ENCODE data around the gene DMRTB1.

The DMRTB1 gene

DNA sequence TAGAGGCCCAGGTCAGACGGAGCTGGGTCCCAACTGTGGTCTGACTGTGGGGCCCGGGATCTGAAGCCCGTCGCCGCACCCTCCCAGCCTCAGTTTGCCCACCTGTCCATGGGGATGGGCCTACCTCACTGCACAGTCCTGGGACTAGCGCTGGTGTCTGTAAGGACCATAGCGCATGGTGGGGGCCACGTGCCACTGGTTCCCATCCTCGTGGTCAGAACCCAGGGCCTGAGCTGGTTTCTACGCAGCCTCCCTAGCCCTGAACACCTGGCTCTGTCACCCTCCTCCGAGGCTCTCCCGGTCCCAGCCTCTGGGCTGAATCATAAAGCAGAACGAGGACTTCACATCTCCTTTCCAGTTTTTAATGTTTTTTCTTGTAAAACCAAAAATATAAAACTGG is 46.7 kb downstream of the DMRTB1 start:
- peaks cover 11% of the 10 kb centered on the region for H3K4me1 ChIP-seq (ENCODE audit: insufficient read depth, low read length)
- no peak overlapping the region for H3K4me3 ChIP-seq (ENCODE audit: low read length)
- no peaks in the 10 kb centered on the region for H3K27me3 ChIP-seq (ENCODE audit: insufficient read depth, low read length)
- H3K36me3 ChIP-seq (ENCODE audit: insufficient read depth, low read length), result no peaks in the 10 kb centered on the region
- WGBS, result 93% methylated on average over 13 of the region's 13 CpGs
- H3K9ac ChIP-seq (ENCODE audit: low read depth, low read length), result no peak overlapping the region
- no peaks in the 10 kb centered on the region for H3K9me3 ChIP-seq (ENCODE audit: insufficient read depth, low read depth, low read length)
- H3K27ac ChIP-seq (ENCODE audit: low read depth, low read length), result no peak overlapping the region

- Histone ChIP-seq H3K27me3 (ENCODE audit: insufficient read depth, low read length) (no peaks in the 10 kb centered on the region), H3K27ac (ENCODE audit: low read depth, low read length) (no peak overlapping the region), H3K4me3 (ENCODE audit: low read length) (no peak overlapping the region), H3K4me1 (ENCODE audit: insufficient read depth, low read length) (peaks cover 11% of the 10 kb centered on the region), H3K9me3 (ENCODE audit: insufficient read depth, low read depth, low read length) (no peaks in the 10 kb centered on the region), H3K36me3 (ENCODE audit: insufficient read depth, low read length) (no peaks in the 10 kb centered on the region), H3K9ac (ENCODE audit: low read depth, low read length) (no peak overlapping the region)
- 94% methylated on average over 25 of the region's 25 CpGs for WGBS
Observed at GRCh38 chr1:53506355-53507050, 47.3 kb downstream of the DMRTB1 start.

GRCh38 chr1:53507116-53507820 is 48.1 kb downstream of the DMRTB1 start:
- no peaks in the 10 kb centered on the region for H3K9me3 ChIP-seq (ENCODE audit: insufficient read depth, low read depth, low read length)
- H3K36me3 ChIP-seq (ENCODE audit: insufficient read depth, low read length), result no peaks in the 10 kb centered on the region
- no peak overlapping the region for H3K27ac ChIP-seq (ENCODE audit: low read depth, low read length)
- no peak overlapping the region for H3K9ac ChIP-seq (ENCODE audit: low read depth, low read length)
- WGBS, result 79% methylated on average over 13 of the region's 13 CpGs
- H3K4me1 ChIP-seq (ENCODE audit: insufficient read depth, low read length), result peaks cover 11% of the 10 kb centered on the region
- H3K4me3 ChIP-seq (ENCODE audit: low read length), result no peak overlapping the region
- no peaks in the 10 kb centered on the region for H3K27me3 ChIP-seq (ENCODE audit: insufficient read depth, low read length)

DNA sequence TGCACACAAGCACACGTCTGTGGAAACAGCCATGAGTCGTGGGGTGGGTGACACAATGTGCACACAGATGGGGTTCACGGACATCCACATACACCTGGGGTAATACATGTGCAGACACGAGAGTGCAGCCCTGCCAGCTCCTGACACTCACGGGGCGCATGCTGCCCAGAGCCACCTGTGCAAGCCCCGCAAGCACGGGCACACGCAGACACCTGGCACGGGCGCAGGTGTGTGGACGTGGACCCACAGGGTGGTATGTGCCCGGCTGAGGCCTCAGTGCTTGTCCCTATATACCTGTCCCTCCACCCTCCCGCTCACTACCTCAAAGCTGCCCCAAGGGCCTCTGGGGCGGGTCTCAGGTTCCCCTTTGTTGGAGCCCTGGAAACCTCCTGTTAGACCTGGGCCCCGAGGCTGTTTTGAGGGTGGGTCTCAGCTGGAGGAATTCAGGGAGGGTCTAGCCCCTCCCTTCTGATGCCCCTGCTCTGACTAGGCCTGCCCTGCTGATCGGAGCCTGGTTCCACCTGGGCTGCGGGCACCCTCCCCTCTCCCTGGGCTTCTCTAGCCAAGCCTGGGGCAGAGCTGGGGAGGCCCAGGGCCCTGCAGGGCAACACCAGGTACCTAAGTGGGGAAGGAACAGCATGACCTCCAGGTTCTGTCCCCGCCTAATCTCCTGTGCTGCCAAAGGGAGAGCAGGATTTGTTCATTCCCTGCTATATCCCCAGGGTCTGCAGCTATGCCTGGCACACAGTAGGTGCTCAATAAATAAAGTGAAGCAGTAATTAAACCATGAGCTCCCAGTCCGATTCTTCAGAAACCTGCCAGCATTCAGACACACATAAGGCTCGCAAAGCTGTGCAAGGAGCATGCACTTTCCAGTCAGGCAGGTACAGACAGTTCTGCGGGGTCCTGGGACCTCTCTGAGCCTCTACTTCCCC is 49.1 kb downstream of the DMRTB1 start:
- Histone ChIP-seq H3K36me3 (ENCODE audit: insufficient read depth, low read length) (no peaks in the 10 kb centered on the region), H3K27me3 (ENCODE audit: insufficient read depth, low read length) (no peaks in the 10 kb centered on the region), H3K27ac (ENCODE audit: low read depth, low read length) (no peak overlapping the region), H3K4me3 (ENCODE audit: low read length) (no peak overlapping the region), H3K9ac (ENCODE audit: low read depth, low read length) (no peak overlapping the region), H3K9me3 (ENCODE audit: insufficient read depth, low read depth, low read length) (no peaks in the 10 kb centered on the region), H3K4me1 (ENCODE audit: insufficient read depth, low read length) (peaks cover 6% of the 10 kb centered on the region)
- 93% methylated on average over 22 of the region's 22 CpGs for WGBS

DNA sequence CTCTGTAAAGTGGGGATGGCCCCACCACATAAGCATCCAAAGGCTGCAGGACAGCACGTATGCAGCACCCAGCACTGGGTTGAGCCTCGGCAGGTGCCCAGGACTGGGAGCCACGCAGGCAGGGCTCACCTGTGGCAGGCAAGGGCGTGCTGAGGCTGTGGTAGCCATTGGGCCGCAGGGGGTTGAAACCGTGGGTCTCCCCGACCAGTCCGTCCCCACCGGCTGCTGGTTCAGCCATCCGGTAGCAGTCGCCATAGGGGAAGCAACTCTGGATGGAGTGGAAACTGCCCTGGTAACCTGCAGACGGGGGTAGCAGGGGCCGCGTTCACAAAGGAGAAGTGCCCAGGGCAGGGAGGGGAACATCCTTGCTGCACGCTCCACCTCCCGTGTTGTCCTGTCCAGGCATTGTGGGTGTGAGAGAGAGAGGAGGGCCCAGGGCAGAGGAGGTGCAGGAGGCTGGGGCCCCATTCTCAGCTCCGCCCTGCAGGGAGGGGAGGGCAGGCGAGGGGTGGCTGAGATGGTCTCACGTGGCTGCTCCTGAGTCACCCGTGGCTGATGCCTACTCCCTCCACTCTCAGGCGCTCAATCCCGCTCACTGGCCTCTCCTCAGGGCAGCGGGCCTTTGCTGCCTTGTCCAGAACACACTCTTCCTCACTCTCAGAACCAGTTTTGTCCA is 49.9 kb downstream of the DMRTB1 start:
- Histone ChIP-seq H3K27me3 (ENCODE audit: insufficient read depth, low read length) (no peaks in the 10 kb centered on the region), H3K9me3 (ENCODE audit: insufficient read depth, low read depth, low read length) (no peaks in the 10 kb centered on the region), H3K4me1 (ENCODE audit: insufficient read depth, low read length) (no peaks in the 10 kb centered on the region; the same call in 1 of the 2 replicates), H3K4me3 (ENCODE audit: low read length) (no peak overlapping the region), H3K36me3 (ENCODE audit: insufficient read depth, low read length) (no peaks in the 10 kb centered on the region), H3K27ac (ENCODE audit: low read depth, low read length) (no peak overlapping the region), H3K9ac (ENCODE audit: low read depth, low read length) (no peak overlapping the region)
- 82% methylated on average over 23 of the region's 23 CpGs for WGBS

- Histone ChIP-seq H3K4me1 (ENCODE audit: insufficient read depth, low read length) (no peaks in the 10 kb centered on the region), H3K4me3 (ENCODE audit: low read length) (no peak overlapping the region), H3K27me3 (ENCODE audit: insufficient read depth, low read length) (no peaks in the 10 kb centered on the region), H3K36me3 (ENCODE audit: insufficient read depth, low read length) (no peaks in the 10 kb centered on the region), H3K9me3 (ENCODE audit: insufficient read depth, low read depth, low read length) (no peaks in the 10 kb centered on the region), H3K9ac (ENCODE audit: low read depth, low read length) (no peak overlapping the region), H3K27ac (ENCODE audit: low read depth, low read length) (no peak overlapping the region)
- WGBS, result 93% methylated on average over 13 of the region's 13 CpGs
Observed at GRCh38 chr1:53509775-53510174, 50.6 kb downstream of the DMRTB1 start.

DNA sequence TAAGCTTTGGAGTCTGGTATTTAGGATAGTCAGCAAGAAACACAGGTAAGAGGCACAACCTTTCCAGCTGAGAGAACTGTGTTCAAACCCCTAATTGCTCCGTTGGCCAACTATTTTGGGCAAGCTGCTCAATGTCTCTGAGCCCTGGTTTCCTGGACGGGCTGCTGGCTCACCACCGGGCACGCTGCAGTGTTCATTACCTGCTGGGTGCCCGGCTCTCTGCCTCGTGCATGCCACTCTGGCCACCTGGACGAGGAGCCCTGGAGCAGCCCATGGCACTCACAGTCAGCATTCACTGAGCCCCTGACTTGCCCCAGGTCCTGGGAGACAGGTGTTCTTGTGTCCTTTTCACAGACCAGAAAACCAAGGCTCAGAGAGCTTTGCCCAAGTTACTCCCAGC is 51.0 kb downstream of the DMRTB1 start:
- 91% methylated on average over 7 of the region's 7 CpGs for WGBS
- Histone ChIP-seq H3K27ac (ENCODE audit: low read depth, low read length) (no peak overlapping the region), H3K27me3 (ENCODE audit: insufficient read depth, low read length) (no peaks in the 10 kb centered on the region), H3K9me3 (ENCODE audit: insufficient read depth, low read depth, low read length) (no peaks in the 10 kb centered on the region), H3K4me1 (ENCODE audit: insufficient read depth, low read length) (no peaks in the 10 kb centered on the region), H3K36me3 (ENCODE audit: insufficient read depth, low read length) (no peaks in the 10 kb centered on the region), H3K4me3 (ENCODE audit: low read length) (no peak overlapping the region), H3K9ac (ENCODE audit: low read depth, low read length) (no peak overlapping the region)

GRCh38 chr1:53511323-53511932 is 52.2 kb downstream of the DMRTB1 start:
- Histone ChIP-seq H3K27ac (ENCODE audit: low read depth, low read length) (no peak overlapping the region), H3K4me3 (ENCODE audit: low read length) (no peak overlapping the region), H3K4me1 (ENCODE audit: insufficient read depth, low read length) (no peaks in the 10 kb centered on the region), H3K36me3 (ENCODE audit: insufficient read depth, low read length) (no peaks in the 10 kb centered on the region), H3K9ac (ENCODE audit: low read depth, low read length) (no peak overlapping the region), H3K9me3 (ENCODE audit: insufficient read depth, low read depth, low read length) (no peaks in the 10 kb centered on the region), H3K27me3 (ENCODE audit: insufficient read depth, low read length) (no peaks in the 10 kb centered on the region)
- 88% methylated on average over 13 of the region's 13 CpGs for WGBS

DNA sequence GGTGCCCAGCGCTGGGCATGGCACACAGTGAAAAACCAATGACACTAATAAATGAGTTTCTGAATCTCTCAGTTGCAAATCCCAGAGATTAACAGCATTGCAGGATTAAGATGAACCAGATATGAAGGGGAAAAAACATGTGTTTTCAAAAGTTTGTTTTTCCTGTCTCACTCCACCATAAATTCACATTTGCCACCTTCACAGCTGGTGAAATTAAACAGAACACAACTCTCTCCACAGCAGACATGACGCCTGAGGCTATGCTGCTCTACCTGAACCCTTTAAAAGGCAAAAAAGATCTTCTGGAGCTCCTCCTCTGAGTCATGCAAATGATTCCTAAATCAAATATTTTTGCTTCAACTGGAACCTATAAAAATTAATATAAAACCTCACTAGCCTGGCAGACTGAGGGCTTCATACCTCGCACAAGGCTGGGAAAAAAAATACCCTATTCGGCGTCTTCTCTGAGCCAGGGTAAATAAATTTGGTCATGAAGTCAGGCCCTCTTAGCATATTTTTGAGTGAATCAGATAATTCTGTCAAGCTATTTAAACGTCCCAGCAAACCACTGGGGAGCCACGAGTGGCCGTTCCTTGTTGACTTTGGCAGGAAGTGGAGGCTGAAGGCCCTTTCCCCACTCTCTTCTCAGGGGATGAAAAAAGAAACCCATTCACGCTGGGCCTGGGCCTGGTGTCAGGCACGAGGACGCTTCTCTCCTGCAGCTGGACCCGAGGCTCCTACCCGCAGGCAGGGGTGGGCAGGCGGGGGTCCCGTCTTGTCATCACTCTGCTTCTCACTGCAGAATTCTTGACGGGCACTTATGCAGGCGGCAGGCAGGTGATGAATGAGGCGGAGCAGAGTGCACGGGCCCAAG is 53.0 kb downstream of the DMRTB1 start:
- Histone ChIP-seq H3K4me1 (ENCODE audit: insufficient read depth, low read length) (no peaks in the 10 kb centered on the region), H3K4me3 (ENCODE audit: low read length) (no peak overlapping the region), H3K9ac (ENCODE audit: low read depth, low read length) (no peak overlapping the region), H3K27me3 (ENCODE audit: insufficient read depth, low read length) (no peaks in the 10 kb centered on the region), H3K27ac (ENCODE audit: low read depth, low read length) (no peak overlapping the region), H3K9me3 (ENCODE audit: insufficient read depth, low read depth, low read length) (no peaks in the 10 kb centered on the region), H3K36me3 (ENCODE audit: insufficient read depth, low read length) (no peaks in the 10 kb centered on the region)
- 83% methylated on average over 19 of the region's 19 CpGs for WGBS
